ENCODE data around the gene EPS8. TPM values are rescaled to one million over a fixed set of nuclear protein-coding genes. Genes with fewer than 3 reads are reported as not detected.
A peak's percentile ranks its signal among the peaks of the same experiment; 100 is the strongest.
"Not testable (repeated sequence)": the region's sequence is repeated elsewhere in the genome, so short reads cannot be mapped to it uniquely, and the experiment has no call there.

Gene EPS8
- total RNA-seq, 1 donor from 2014 or later, result 72.8 TPM

GRCh38 chr12:15741082-15741481 lies 48.1 kb downstream of the EPS8 start:
- Histone ChIP-seq H3K27me3 (ENCODE audit: low read depth) (no peaks in the 10 kb centered on the region), H3K27ac (no peak overlapping the region), H3K36me3 (no peaks in the 10 kb centered on the region), H3K4me1 (peaks cover 6% of the 10 kb centered on the region), H3K9me3 (no peaks in the 10 kb centered on the region), H3K4me3 (no peak overlapping the region)
- intact Hi-C loops (cut with DNase I), result no loop called here
- TF ChIP-seq CTCF (IDR thresholded peaks at IDR 0.05), result no peak
- DNase-seq, result no peak
- no peak for ATAC-seq

- H3K27me3 ChIP-seq (ENCODE audit: low read depth); ATAC-seq; H3K36me3 ChIP-seq; H3K9me3 ChIP-seq; H3K27ac ChIP-seq; intact Hi-C loops (cut with DNase I); H3K4me3 ChIP-seq; DNase-seq; H3K4me1 ChIP-seq: not testable (repeated sequence)
Measured at GRCh38 chr12:15740389-15740788, 48.8 kb downstream of the EPS8 start.

GRCh38 chr12:15738438-15739015 lies 50.7 kb downstream of the EPS8 start:
- Histone ChIP-seq H3K36me3 (no peaks in the 10 kb centered on the region), H3K4me3 (no peak overlapping the region), H3K9me3 (no peaks in the 10 kb centered on the region), H3K27ac (no peak overlapping the region), H3K27me3 (ENCODE audit: low read depth) (no peaks in the 10 kb centered on the region), H3K4me1 (peaks cover 6% of the 10 kb centered on the region)
- no peak for TF ChIP-seq CTCF (IDR thresholded peaks at IDR 0.05)
- intact Hi-C loops (cut with DNase I), result no loop called here
- DNase-seq (no peak), ATAC-seq (peak; percentile 30 to 67)

GRCh38 chr12:15735837-15736615 lies 53.2 kb downstream of the EPS8 start:
- no peak overlapping the region for H3K4me3 ChIP-seq

GRCh38 chr12:15733136-15733535 lies 56.1 kb downstream of the EPS8 start:
- Histone ChIP-seq H3K27me3 (ENCODE audit: low read depth) (no peaks in the 10 kb centered on the region), H3K4me3 (no peak overlapping the region), H3K9me3 (no peaks in the 10 kb centered on the region), H3K36me3 (no peaks in the 10 kb centered on the region), H3K27ac (no peak overlapping the region), H3K4me1 (no peaks in the 10 kb centered on the region)
- TF ChIP-seq CTCF (IDR thresholded peaks at IDR 0.05), result no peak
- DNase-seq (no peak), ATAC-seq (peak in 1 of 2 donors; percentile 16)
- intact Hi-C loops (cut with DNase I), result no loop called here

More at GRCh38 chr12:15735837-15736615, 53.2 kb downstream of the EPS8 start:
- no peaks in the 10 kb centered on the region for H3K9me3 ChIP-seq
- DNase-seq (no peak), ATAC-seq (no peak)
- no peak for TF ChIP-seq CTCF (IDR thresholded peaks at IDR 0.05)
- H3K27ac ChIP-seq, result no peak overlapping the region
- peaks cover 6% of the 10 kb centered on the region for H3K4me1 ChIP-seq
- intact Hi-C loops (cut with DNase I), result no loop called here
- no peaks in the 10 kb centered on the region for H3K36me3 ChIP-seq
- H3K27me3 ChIP-seq (ENCODE audit: low read depth), result no peaks in the 10 kb centered on the region

All from lower lobe of right lung (tissue), 2 donors.